Activated T-helper 17 cell treated with anti-CD3 and anti-CD28 coated beads, Interleukin-2, amount 50 U/mL, for 72 hours (primary cell): ENCODE measurements around the gene CYP27C1. TPM values are rescaled to one million over a fixed set of nuclear protein-coding genes. Genes with fewer than 3 reads are reported as not detected.

Experiments
- ATAC-seq: fragments of 150-1000 bp; cut with Tn5 transposase; replicated peaks from 2 replicates; pipeline ENCODE4 v1.10.0; 2021; ENCODE audit warnings: mild to moderate bottlenecking, moderate library complexity
- H3K27ac Mint-ChIP-seq: one replicate; pipeline ENCODE4 v1.8.0; 2022; ENCODE audit warnings: mixed read lengths
- H3K27me3 Mint-ChIP-seq: one replicate; pipeline ENCODE4 v1.8.0; 2022; ENCODE audit warnings: mixed read lengths
- H3K36me3 Mint-ChIP-seq: one replicate; pipeline ENCODE4 v1.8.0; 2022; ENCODE audit warnings: low read depth, mild to moderate bottlenecking, mixed read lengths
- H3K4me1 Mint-ChIP-seq: one replicate; pipeline ENCODE4 v1.8.0; 2022; ENCODE audit warnings: mixed read lengths
- H3K4me3 Mint-ChIP-seq: one replicate; pipeline ENCODE4 v1.8.0; 2022; ENCODE audit warnings: mild to moderate bottlenecking, mixed read lengths
- H3K9me3 Mint-ChIP-seq: one replicate; pipeline ENCODE4 v1.8.0; 2022; ENCODE audit warnings: mixed read lengths
- total RNA-seq, 2 donors: library from RNA; stranded (reverse); gene quantifications; one replicate each; pipeline ENCODE4 v1.2.3, GENCODE V29; 2022

The CYP27C1 gene
- total RNA-seq, 2 donors from 2014 or later: not detected

GRCh38 chr2:127146820-127147502 lies 73.1 kb downstream of the CYP27C1 start:
- no peaks in the 10 kb centered on the region for H3K4me1 Mint-ChIP-seq
- no peaks in the 10 kb centered on the region for H3K27me3 Mint-ChIP-seq
- ATAC-seq: no peak
- no peaks in the 10 kb centered on the region for H3K36me3 Mint-ChIP-seq
- no peaks in the 10 kb centered on the region for H3K9me3 Mint-ChIP-seq
- H3K27ac Mint-ChIP-seq: no peak overlapping the region
- no peak overlapping the region for H3K4me3 Mint-ChIP-seq

- H3K27ac Mint-ChIP-seq: no peak overlapping the region
- H3K27me3 Mint-ChIP-seq: no peaks in the 10 kb centered on the region
- H3K4me3 Mint-ChIP-seq: no peak overlapping the region
- ATAC-seq: no peak
- H3K36me3 Mint-ChIP-seq: no peaks in the 10 kb centered on the region
- no peaks in the 10 kb centered on the region for H3K4me1 Mint-ChIP-seq
- no peaks in the 10 kb centered on the region for H3K9me3 Mint-ChIP-seq
These were observed 73.9 kb downstream of the CYP27C1 start for GRCh38 chr2:127146071-127146725.

- no peaks in the 10 kb centered on the region for H3K4me1 Mint-ChIP-seq
- H3K36me3 Mint-ChIP-seq: no peaks in the 10 kb centered on the region
- no peak for ATAC-seq
- H3K4me3 Mint-ChIP-seq: no peak overlapping the region
- no peaks in the 10 kb centered on the region for H3K27me3 Mint-ChIP-seq
- H3K27ac Mint-ChIP-seq: no peak overlapping the region
- no peaks in the 10 kb centered on the region for H3K9me3 Mint-ChIP-seq
These were observed 74.7 kb downstream of the CYP27C1 start for GRCh38 chr2:127145280-127145895.

GRCh38 chr2:127143841-127144782 lies 76.0 kb downstream of the CYP27C1 start:
- H3K4me3 Mint-ChIP-seq: no peak overlapping the region
- no peak for ATAC-seq
- H3K4me1 Mint-ChIP-seq: no peaks in the 10 kb centered on the region
- no peak overlapping the region for H3K27ac Mint-ChIP-seq
- no peaks in the 10 kb centered on the region for H3K9me3 Mint-ChIP-seq
- H3K27me3 Mint-ChIP-seq: no peaks in the 10 kb centered on the region
- no peaks in the 10 kb centered on the region for H3K36me3 Mint-ChIP-seq

GRCh38 chr2:127142663-127143630 lies 77.2 kb downstream of the CYP27C1 start:
- H3K9me3 Mint-ChIP-seq: no peaks in the 10 kb centered on the region

GRCh38 chr2:127140538-127140937 lies 79.6 kb downstream of the CYP27C1 start:
- Mint-ChIP-seq H3K27me3 (no peaks in the 10 kb centered on the region), H3K4me3 (no peak overlapping the region), H3K36me3 (no peaks in the 10 kb centered on the region), H3K27ac (no peak overlapping the region), H3K4me1 (no peaks in the 10 kb centered on the region), H3K9me3 (no peaks in the 10 kb centered on the region)
- no peak for ATAC-seq

More at GRCh38 chr2:127142663-127143630, 77.2 kb downstream of the CYP27C1 start:
- H3K36me3 Mint-ChIP-seq: no peaks in the 10 kb centered on the region
- H3K4me1 Mint-ChIP-seq: no peaks in the 10 kb centered on the region
- no peak for ATAC-seq
- no peak overlapping the region for H3K4me3 Mint-ChIP-seq
- no peak overlapping the region for H3K27ac Mint-ChIP-seq
- no peaks in the 10 kb centered on the region for H3K27me3 Mint-ChIP-seq

GRCh38 chr2:127139766-127140165 lies 80.3 kb downstream of the CYP27C1 start:
- Mint-ChIP-seq H3K4me3 (no peak overlapping the region), H3K4me1 (no peaks in the 10 kb centered on the region)

GRCh38 chr2:127138281-127138680 lies 81.8 kb downstream of the CYP27C1 start:
- Mint-ChIP-seq H3K9me3 (no peaks in the 10 kb centered on the region), H3K27ac (no peak overlapping the region), H3K36me3 (no peaks in the 10 kb centered on the region), H3K4me3 (no peak overlapping the region), H3K27me3 (no peaks in the 10 kb centered on the region), H3K4me1 (no peaks in the 10 kb centered on the region)
- ATAC-seq: no peak

More at GRCh38 chr2:127139766-127140165, 80.3 kb downstream of the CYP27C1 start:
- Mint-ChIP-seq H3K27ac (no peak overlapping the region), H3K27me3 (no peaks in the 10 kb centered on the region), H3K36me3 (no peaks in the 10 kb centered on the region), H3K9me3 (no peaks in the 10 kb centered on the region)
- no peak for ATAC-seq

- no peaks in the 10 kb centered on the region for H3K36me3 Mint-ChIP-seq
- H3K27ac Mint-ChIP-seq: no peak overlapping the region
- H3K9me3 Mint-ChIP-seq: no peaks in the 10 kb centered on the region
- no peak for ATAC-seq
- H3K4me1 Mint-ChIP-seq: no peaks in the 10 kb centered on the region
- no peak overlapping the region for H3K4me3 Mint-ChIP-seq
- no peaks in the 10 kb centered on the region for H3K27me3 Mint-ChIP-seq
These were observed 82.4 kb downstream of the CYP27C1 start for GRCh38 chr2:127137741-127138140.

- Mint-ChIP-seq H3K36me3 (no peaks in the 10 kb centered on the region), H3K4me3 (no peak overlapping the region), H3K9me3 (no peaks in the 10 kb centered on the region), H3K27ac (no peak overlapping the region), H3K4me1 (no peaks in the 10 kb centered on the region), H3K27me3 (no peaks in the 10 kb centered on the region)
- ATAC-seq: no peak
These were observed 82.9 kb downstream of the CYP27C1 start for GRCh38 chr2:127137225-127137624.

GRCh38 chr2:127134833-127135830 lies 85.0 kb downstream of the CYP27C1 start:
- Mint-ChIP-seq H3K4me1 (no peaks in the 10 kb centered on the region), H3K27me3 (no peaks in the 10 kb centered on the region), H3K4me3 (no peak overlapping the region), H3K9me3 (no peaks in the 10 kb centered on the region), H3K27ac (no peak overlapping the region), H3K36me3 (no peaks in the 10 kb centered on the region)
- ATAC-seq: no peak

- H3K27me3 Mint-ChIP-seq: no peaks in the 10 kb centered on the region
- H3K4me3 Mint-ChIP-seq: no peak overlapping the region
- H3K36me3 Mint-ChIP-seq: no peaks in the 10 kb centered on the region
- no peak overlapping the region for H3K27ac Mint-ChIP-seq
- no peaks in the 10 kb centered on the region for H3K9me3 Mint-ChIP-seq
- no peak for ATAC-seq
- no peaks in the 10 kb centered on the region for H3K4me1 Mint-ChIP-seq
These were observed 85.9 kb downstream of the CYP27C1 start for GRCh38 chr2:127134235-127134634.
